HG03342 (cell line): ENCODE results near the gene ALCAM.

Experiments
- ATAC-seq: cut with Tn5 transposase; IDR thresholded peaks from one replicate; pipeline ENCODE4 v1.9.1; 2021; ENCODE audit warnings: mild to moderate bottlenecking, moderate library complexity; ENCODE audit not compliant: unreplicated experiment

The ALCAM gene

DNA sequence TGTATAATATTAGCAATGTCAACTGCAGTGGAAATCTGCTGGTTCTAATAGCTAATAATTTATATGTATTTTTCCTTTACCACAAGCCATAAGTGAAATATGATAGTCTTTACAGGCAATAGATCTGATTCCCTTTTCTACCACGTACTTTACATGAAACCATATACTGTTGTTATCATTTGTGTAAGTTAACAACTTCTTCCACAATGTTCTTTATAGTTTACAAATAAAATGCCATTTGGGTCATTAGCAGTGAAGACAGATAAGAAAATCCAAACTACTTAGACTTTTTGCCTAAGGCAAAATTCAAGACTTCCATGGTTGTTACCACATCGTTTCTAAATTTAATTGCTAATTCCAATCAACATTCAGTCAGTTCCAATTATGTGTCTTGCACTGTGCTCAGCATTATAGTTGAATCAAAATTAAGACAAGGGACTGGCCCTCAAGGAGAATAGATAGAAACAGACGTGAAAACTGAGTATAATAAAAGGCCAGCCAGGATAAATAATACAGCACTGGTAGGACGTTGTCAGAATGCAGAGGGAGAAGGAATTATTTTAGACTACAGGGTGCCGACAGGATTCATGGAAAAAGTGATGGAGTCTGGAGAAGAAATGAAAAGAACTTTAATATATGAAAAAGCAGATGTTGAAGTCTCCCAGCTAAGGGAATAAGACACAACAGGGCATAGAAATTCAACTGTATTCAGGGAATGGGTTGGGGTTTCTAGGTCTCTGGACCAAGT, 249.8 kb downstream of the ALCAM start:
- no peak for ATAC-seq

GRCh38 chr3:105618556-105618955, 251.8 kb downstream of the ALCAM start:
- ATAC-seq = no peak

DNA sequence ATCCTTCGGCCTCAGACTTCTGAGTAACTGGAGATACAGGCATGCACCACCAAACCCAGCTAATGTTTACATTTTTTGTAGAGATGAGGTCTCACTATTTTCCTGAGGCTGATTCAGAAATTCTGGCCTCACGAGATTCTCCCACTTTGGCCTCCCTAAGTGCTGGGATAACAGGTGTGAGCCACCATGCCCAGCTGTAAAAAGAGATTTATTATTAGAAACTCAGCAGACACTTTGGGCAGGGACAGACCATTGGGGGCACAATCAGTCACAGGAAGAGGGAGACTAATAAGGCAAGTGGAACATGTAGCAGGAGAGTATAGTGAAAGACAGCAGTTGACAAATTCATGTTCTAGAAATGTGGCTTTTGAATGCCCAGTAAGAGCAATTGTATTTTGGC, 252.9 kb downstream of the ALCAM start:
- no peak for ATAC-seq

- ATAC-seq = no peak
These were observed 253.5 kb downstream of the ALCAM start for GRCh38 chr3:105620236-105620635.

DNA sequence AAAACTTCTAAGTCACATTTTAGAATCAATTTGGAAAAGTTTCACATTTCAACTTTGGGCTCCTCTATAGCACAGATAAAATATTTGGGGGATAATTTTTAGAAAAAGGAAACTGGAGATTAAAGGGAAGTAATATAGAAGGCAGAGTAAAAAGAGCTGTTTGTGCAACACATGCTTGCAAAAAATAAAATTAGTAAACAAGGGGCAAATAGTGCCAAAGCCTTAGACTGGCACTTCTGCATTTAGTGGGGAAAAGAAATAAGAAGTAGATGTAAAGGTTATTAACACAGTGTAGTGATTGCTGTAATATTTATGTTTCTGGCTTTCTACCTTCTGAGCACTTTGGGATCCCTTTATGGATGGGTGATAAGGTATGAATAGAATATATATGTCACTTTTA, 255.5 kb downstream of the ALCAM start:
- no peak for ATAC-seq
